GM18505 (cell line): Measurements from ENCODE around the gene PTPN13.

Source experiments
- ATAC-seq: cut with Tn5 transposase; IDR thresholded peaks from one replicate; pipeline ENCODE4 v1.9.1; 2021; ENCODE audit not compliant: unreplicated experiment
- POLR2A ChIP-seq: IDR thresholded peaks from 4 replicates; pipeline ENCODE4 v1.6.1; 2011; ENCODE audit warnings: borderline replicate concordance; ENCODE audit not compliant: insufficient read depth, insufficient read length; ENCODE audit errors: extremely low read depth

The PTPN13 gene

GRCh38 chr4:86741846-86742245, 147.7 kb downstream of the PTPN13 start:
- no peak for TF ChIP-seq POLR2A
- ATAC-seq = no peak

GRCh38 chr4:86744570-86744969, 150.5 kb downstream of the PTPN13 start:
- no peak for ATAC-seq
- no peak for TF ChIP-seq POLR2A

GRCh38 chr4:86749121-86749520, 155.0 kb downstream of the PTPN13 start:
- no peak for ATAC-seq
- TF ChIP-seq POLR2A = no peak

- no peak for ATAC-seq
- TF ChIP-seq POLR2A = no peak
Observed at GRCh38 chr4:86755388-86755787, 161.3 kb downstream of the PTPN13 start.

- no peak for TF ChIP-seq POLR2A
Observed at GRCh38 chr4:86757468-86757867, 163.4 kb downstream of the PTPN13 start.

GRCh38 chr4:86759298-86759697, 165.2 kb downstream of the PTPN13 start:
- TF ChIP-seq POLR2A = no peak
- ATAC-seq = no peak

More at GRCh38 chr4:86757468-86757867, 163.4 kb downstream of the PTPN13 start:
- no peak for ATAC-seq

GRCh38 chr4:86762649-86763048, 168.5 kb downstream of the PTPN13 start:
- ATAC-seq = no peak
- TF ChIP-seq POLR2A = no peak

GRCh38 chr4:86769794-86770193, 175.7 kb downstream of the PTPN13 start:
- no peak for TF ChIP-seq POLR2A
- ATAC-seq = no peak

GRCh38 chr4:86771141-86771540, 177.0 kb downstream of the PTPN13 start:
- ATAC-seq = no peak
- no peak for TF ChIP-seq POLR2A

GRCh38 chr4:86775061-86775460, 180.9 kb downstream of the PTPN13 start:
- no peak for ATAC-seq
- no peak for TF ChIP-seq POLR2A

- no peak for TF ChIP-seq POLR2A
- ATAC-seq = no peak
Observed at GRCh38 chr4:86778175-86778574, 184.1 kb downstream of the PTPN13 start.

GRCh38 chr4:86788826-86789225, 194.7 kb downstream of the PTPN13 start:
- ATAC-seq = no peak
- TF ChIP-seq POLR2A = no peak

- no peak for ATAC-seq
- TF ChIP-seq POLR2A = no peak
Observed at GRCh38 chr4:86791126-86791525, 197.0 kb downstream of the PTPN13 start.

GRCh38 chr4:86809809-86810208, 215.7 kb downstream of the PTPN13 start:
- TF ChIP-seq POLR2A = no peak
- no peak for ATAC-seq

- TF ChIP-seq POLR2A = no peak
- no peak for ATAC-seq
Observed at GRCh38 chr4:86810847-86811246, 216.7 kb downstream of the PTPN13 start.
